EL (cell line): ENCODE results near the gene BAIAP2L2.
"Not testable (repeated sequence)": the region's sequence is repeated elsewhere in the genome, so short reads cannot be mapped to it uniquely, and the experiment has no call there.

Source experiments
- DNase-seq: peaks from one replicate; pipeline ENCODE4 v3.0.0-alpha.2; 2016

Gene BAIAP2L2

DNA sequence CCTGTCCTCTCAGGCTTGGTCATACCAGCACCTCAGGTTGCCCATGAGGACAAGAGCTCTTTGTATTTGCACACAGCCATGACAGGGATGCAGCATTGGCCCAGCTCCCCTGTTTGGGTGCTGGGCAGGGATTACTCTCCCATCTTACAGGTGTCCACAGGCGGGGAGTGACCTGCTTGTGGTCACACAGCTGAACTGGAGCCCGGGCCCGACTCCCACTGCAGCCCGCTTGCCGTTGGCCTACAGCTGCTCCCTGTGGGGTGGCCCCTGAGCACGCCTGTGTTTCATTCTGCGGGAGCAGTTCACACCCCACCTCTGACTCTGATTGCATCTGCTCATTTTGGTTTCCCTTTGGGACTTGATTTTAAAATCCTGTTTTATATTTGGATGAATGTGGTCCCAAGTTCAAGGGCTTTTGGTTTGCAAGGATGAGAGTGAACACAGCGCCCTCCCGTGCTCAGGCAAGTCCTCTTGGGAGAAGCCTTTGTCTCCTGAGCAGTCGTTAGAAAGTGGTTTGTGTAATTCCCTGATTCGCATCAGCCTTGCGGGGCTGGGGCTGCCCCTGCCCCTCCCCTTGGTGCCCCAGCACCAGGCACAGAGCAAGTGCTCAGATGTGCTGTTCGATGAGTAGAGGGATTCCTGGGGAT, 44.0 kb downstream of the BAIAP2L2 start:
- DNase-seq, result no peak

DNA sequence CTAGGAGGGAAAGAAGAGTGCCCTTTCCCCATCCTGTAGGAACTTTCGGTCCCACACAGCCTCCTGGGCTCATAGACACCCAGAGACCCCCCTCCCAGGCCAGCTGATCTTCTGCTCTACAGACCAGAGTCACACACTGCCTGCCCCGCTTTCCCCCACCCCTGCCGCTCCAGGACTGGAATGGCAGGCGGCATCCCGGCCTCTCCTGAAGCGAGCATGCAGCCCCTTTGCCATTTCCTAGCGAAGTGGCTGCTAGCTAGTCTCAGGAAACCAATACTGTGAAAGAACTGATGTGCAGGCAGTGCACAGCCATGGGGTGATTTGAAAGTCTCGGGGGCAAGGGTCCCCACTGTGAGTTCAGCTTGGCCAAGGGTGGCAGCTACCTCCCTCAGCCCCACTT, 44.9 kb downstream of the BAIAP2L2 start:
- no peak for DNase-seq

DNA sequence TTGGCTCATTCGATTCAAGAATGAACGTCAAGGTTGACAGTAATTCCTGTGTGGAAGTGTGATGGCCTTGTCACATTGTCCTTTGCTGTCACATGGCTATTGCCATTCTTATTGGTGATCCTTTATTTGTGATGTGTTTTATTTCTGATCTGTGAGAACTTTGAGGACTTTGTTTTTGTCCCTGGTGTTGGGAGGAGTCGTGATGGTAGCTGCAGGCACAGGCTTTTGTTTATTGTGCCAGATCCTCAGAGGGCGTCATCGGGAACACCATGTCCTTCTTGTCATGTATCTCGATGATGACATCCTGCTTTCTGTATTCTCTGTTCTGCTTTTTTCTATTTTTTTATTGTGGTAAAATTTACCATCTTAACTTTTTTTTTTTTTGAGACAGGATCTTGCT, 47.7 kb downstream of the BAIAP2L2 start:
- DNase-seq, result no peak

DNA sequence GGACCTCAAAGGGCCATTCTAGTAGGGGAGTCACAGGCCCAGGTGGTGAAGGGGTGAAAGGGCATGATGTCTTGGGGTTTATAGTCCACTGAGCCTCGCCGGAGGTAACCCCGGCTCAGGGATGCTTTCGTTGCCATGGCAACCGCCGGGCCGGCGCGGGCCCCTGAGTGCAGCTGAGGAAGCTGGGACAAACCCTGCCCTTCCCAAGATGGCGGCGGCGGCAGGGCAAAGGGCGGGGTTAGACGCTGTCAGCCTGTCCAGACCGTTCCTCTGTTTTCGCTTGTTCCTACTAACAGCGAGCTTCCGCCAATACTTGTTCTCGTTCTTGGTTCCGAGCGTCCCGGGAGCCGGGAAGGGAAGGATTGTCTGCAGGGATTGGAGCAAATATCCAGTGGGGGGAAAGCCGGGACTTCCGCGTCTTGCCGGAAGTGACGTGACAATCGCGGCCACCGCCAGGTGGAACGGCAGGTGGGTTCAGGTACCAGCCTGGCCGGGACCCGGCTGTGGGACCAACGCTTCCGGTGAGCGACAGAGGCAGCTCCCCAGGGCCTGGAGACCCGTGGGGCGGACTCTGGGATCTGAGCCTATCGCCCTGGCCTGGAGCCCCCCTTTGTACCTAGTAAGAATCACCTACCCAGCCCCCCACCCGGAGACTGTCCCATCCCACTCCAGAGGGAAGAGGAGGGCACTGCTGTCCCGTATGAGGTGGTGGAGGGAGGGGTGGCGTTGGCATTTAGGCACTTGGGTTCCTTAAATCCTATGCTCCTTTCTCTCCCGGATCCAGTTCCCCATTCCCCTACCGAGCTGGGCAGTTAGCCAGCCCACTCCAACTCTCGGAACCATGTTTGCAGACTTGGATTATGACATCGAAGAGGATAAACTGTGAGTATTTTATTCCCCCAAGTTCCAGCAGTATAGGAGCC, 53.3 kb downstream of the BAIAP2L2 start, which contains the start of gene PICK1:
PICK1 (plus strand) TSS at position 436 of the 923 bp plus-strand sequence; CDS start at position 842, 406 bp downstream.
- peak; percentile 94 for DNase-seq

DNA sequence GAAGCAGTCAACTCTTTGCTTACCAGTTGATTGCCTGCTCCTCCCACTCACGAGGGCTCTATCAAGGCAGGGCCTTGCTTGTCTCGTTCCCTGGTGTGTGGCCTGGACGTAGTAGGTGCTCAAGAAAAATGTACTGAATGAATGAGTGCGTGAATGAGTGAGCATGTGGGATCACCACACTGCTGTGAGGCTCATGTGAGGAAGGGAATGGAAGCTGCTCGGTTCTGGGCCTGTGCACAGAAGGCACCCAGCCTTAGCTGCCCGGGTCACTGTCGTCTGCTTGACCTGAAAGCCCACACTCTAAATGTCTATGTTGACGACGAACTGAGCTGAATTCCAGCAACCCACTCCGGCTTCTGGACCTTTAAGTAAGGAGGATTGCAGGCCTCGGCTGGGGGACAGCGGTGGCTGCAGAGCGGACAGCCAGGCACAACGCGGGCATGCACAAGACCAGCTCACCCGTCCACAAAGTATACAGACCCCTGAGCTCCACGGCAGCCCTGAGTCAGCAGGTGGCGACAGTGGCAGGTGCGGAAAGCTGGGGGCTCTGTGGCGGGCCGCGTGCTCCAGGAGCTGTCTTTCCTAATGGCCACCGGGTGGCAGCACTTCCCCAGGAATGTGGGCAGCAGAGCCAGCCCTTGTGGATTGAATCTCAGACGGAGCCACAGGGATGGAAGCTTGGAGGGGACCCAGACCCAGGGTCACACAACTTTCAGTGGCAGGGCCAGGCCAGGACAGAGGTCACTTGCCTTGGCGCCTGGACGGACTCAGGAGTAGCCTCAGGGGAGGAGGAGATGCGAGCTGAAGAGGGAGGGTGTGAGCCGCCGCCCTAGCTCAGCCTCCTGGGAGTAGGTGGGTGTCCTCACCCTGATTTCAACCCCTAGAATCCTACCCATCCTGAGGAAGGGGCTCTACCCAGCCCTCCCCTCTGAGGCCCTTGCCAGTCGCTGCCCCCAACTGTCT, 58.3 kb downstream of the BAIAP2L2 start:
- DNase-seq, result peak; percentile 75

DNA sequence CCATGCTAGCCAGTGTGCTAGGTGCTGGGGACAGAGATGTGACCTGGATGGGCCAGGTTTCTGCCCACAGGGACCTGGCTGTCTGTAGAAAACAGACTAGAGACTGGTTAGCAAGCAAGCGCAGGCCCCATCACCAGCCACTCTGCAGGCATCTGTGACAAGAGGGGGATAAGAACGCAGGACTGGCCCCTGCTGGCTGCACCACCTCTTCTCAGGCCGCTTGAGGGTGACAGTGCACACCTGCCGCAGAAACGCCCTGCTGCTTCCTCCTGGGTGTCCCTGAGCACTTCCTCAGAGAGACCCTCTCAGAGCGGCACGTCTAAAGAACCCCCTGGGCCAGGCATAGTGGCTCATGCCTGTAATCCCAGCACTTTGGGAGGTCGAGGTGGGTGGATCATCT, 59.2 kb downstream of the BAIAP2L2 start:
- DNase-seq, result no peak

DNA sequence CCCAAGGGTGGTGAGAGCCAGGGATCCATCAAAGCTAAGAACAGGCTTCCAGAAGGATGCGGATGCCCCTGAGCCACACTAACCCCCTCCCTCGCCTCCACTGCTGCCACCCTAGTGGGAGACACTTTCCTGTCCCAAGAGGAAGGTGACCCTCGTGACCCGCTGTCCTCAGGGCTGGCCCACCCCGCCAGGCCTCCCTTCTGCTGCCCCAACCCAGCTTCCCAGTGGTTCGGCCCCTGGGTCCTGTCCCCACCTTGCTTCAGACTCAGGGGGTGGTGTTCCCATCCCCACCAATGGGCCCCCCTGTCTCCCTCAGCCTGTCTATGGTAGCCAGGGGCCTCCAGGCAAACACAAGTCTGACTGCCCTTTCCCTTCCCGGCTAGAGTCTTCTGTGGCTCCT, 59.8 kb downstream of the BAIAP2L2 start:
- no peak for DNase-seq

DNA sequence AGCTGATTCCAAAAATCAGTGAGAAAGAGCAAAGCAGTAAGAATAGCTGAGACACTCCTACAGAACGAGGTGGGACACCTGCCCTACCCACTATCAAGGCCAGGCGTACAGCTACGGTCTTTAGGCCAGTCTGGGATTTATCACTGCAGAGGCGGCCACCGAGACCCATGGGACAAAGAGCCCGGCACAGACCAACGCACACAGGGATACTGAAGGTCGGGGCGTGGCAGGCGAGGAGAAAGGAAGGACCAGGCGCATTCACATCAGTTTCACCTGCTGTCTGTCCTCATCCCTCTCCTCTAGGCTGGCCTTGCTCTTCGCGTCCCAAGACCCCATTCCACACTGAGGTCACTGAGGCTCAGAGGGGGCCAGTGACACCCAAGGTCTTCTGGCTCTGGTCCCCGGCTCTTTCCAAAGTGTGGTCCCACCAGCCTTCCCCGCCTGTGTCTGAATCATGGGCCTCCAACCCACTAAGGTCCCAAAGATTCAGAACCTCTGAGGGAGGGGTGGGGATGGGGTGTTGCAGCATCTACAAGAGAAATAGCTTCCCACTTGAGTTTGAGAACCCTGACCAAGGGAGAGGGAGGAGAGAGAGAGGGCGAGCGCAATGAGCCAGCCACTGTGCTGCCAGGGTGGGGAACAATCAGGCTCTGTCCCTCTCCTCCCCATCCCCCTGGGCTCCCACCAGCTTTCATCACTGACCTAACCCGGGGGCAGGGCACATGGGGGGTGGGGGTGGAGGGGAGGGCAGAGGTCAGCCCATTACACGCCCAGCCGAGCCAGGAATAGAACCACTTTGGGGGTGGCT, 60.5 kb downstream of the BAIAP2L2 start:
- DNase-seq, result no peak

DNA sequence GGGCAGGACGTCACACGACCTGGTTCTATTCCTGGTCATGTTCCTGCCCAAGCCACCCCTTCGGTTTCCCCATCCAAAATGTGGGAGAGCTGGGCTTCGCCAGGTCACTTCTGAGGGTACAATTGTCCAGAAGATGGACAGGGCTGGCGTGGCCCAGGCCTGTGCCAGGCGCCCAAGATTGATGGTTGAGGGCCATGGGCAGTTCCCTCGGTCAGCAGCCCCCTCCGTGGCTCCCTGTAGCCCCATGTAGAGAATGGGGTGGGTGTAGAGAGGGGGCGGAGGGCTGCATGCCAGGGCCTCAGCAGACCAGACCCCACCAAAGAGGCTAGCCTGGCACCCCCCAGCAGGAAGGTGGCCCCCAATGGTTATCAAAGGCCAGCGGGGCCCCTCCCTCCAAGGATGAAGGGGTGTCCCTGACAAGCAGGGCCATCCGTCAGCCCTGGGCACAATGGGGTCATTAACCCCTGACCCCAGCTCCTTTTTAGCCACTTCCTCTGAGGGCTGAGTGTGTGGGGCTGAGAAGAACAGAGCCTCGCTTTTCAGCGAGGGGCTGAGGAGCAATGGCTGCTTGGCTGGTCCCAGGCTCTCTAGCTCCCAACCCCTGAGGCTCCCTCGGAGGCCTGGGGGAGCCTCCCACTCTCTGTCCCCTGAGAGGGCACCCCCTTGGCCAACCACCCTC, 64.3 kb downstream of the BAIAP2L2 start:
- no peak for DNase-seq

DNA sequence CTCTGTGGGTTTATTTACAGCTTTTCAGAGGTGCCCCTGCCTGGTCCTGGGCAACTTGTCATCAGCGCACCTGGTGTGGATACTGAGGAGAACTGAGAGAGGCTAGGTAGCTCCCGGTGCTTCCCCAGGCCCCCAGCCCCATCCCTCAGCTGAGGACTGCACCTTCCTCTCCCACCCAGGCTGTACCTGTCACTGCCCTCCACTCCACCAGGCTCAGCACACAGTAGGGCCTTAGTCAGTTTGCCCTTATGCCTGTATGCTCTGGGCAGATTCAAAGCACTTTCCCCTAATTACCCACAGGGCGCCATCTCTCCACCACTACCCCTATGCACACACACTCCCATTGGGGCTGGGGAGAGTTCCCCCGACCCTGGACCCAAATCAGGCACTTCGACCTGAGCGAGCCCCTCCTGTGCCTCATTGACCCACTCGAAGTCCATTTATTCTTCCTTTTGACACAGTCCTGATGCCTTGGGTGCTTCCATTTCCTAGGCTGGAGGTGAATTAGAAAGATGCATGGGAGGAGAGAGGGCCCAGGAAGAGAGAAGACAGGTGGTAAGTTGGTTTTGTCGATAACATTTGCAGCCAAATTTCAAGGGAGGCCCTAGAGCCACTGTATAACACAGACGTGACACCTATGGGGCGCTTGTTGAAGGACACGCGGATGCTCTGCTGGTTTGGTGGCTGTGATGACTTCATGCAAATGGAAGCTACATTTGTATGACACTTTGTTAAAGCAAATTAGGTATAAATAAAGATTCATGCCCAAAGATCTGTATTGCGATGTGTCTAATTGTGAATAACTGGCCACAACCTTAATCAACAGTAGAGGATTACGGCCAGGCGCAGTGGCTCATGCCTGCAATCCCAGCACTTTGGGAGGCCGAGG, 67.1 kb downstream of the BAIAP2L2 start:
- no peak for DNase-seq

DNA sequence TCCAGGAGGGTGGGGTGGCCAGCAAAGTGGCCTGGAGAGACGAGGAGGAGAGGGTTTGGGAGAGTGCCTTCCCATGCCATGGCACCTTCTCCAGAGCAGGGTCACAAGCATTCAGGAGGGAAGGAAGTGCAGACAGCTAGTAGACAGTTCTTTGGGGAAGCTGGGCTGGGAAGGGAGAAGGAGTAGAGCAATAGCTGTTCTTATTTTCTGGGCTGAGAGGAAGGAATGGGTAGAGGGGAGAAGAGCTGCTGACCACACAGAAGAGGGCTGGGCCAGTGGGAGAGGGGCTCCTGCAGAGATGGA, 68.0 kb downstream of the BAIAP2L2 start:
- no peak for DNase-seq

DNA sequence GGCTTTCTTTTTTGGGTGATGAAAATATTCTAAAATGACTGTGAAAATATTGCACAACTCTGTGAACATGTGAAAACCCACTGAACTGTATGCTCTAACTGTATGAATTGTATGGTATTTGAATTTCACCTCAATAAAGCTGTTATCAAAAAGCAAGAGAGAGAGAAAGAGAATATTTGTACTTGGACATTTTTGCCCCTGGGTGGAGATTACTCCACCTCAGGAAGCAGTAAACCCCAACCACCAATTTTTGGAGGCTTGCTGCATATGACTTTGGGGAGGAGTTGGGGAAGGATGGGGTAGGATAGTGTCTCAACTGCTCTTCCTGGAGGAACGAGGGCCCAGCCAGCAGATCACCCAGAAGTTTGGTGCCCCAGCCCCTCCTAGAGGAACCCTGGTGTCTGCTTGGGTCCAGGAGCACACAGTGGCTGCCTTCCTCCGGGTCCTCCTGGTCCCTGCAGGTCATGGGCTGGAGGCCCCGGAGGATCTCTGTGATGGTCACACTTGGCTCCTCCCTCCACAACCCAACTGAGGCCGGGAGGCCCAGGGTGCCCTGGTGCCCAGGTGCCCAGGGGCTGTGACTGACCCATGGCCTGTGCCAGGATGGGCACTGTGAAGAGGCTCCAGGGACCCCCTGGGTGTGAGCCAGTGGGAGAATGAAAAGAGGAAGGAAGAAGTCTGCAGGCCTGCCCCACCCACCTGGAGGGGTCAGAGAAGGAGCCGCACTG, 68.6 kb downstream of the BAIAP2L2 start:
- DNase-seq, result no peak

DNA sequence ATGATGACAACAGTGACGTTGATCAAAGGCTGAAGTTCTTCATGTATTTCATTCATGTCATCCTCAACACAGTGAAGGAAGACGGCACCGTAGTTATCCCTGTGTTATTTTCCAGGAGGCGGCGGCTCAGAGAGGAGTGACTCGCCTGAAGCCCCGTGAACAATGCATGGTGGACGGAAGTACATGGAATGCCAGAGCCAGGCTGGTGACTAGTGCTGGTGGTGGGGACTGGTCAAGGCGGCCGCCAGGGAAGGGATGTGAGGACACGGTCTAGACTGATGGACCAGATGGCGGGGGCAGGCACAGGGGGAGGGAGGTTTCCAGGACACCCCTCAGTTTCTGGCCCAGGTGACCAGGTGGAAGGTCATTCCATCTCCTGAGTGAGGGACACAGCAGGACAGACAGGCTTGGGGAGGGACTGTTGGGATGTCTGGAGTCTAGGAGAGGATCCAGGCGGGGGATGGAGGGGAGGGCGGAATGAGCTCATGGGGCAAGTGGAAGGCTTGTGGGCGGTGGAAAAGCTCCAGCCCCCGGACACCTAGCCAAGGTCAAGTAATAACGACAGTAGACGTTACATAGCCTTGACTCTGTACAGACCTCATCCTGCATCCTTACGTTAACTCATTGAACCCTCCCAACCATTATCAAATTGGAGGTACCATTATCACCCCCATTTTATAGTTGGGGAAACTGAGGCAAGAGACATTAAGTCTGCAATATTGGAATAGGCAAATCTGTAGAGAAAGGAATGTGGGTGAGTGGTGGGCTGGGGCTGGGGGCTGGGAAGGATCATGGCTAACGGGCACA, 69.3 kb downstream of the BAIAP2L2 start:
- peak; percentile 23 for DNase-seq

DNA sequence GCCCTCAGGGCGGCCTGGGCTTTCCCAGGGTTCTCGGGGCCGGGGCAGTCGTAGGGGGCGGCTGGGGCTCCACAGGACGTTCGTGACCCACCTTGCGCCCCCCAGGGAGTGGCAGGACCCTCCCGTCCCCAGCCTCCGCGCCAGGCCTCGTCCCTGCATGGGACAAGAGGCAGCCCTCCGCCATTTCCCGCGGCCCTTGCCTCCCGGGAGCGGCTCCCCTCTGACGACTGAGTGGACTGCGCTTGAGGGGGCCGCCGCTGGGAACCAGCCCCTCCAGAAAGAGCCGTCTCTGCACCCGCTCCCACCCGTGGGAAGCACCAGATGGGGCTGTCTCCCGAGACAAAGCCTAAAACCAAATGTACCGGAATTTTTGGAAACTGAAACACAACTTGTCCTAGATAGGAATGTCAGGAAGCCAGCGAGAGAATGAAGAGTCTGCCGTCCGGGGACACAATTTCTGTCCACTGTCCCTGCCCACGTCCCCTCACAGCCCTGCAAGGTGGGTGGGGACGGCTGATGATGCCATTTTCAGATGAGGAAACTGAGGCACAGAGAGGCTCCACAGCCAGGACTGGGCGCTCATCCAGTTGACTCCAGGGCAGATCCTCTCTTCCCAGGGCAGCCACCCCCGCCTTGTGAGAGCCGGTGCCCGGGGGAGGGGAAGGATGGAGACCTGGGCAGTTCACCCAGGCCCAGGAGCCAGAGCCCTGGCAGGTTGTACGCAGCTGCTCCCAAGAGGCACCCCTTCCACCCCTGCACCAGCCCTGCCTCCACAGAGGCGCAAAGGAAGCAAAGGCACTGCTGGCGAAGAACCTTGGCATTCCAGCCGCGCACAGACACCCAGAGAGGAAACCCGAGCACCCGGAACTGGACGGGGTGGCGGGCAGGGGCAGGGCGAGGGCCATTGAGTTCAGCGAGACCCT, 71.3 kb downstream of the BAIAP2L2 start:
- no peak for DNase-seq

DNA sequence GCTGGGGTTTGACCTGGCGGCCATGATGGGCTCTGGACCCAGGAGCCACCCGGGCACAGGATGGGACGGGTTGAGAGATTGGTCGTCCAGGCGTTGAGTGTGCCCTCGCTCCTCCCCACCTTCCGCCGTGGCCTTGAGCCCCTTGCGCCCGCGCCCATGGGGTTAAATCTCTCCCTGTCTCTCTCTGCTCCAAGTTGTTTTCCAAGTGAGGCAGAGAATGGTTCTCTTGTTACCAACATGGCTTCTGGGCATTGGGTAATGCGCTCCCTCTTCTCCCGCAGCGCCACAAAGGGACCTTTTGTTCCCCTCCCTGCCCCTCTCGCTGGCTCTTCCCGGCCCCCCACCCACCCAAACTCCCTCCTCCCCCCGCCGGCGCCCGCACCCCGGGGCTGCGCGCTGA, 72.1 kb downstream of the BAIAP2L2 start:
- DNase-seq, result no peak

DNA sequence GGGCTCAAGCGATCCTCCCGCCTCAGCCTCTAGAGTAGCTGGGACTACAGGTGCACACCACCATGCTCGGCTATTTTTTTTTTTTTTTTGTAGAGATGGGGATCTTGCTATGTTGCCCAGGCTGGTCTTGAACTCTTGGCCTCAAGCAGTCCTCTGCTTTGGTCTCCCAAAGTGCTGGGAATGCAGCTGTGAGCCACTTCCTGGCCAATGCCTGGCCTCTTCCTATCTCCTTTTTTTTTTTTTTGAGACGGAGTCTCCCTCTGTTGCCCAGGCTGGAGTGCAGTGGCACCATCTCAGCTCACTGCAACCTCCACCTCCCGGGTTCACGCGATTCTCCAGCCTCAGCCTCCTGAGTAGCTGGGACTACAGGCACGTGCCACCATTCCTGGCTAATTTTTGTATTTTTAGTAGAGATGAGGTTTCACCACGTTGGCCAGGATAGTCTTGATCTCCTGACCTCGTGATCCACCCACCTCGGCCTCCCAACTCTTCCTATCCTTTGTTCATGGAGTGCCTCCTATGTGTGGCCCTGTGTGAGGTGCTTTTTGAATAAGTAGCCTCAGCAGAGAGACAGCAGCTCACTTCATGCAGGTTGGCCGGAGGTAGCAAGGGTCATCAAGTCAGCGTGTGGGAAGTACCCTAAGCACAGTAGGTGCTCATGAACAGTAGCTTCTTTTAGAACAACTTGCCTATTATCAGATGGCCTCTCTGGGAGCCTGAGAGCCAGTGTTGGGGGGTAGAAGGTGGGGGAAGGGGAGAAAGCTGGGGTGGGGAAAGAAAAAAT, 72.9 kb downstream of the BAIAP2L2 start:
- DNase-seq, result not testable (repeated sequence)
